Vagina (tissue), 2 donors: ENCODE measurements around the gene FAIM2.

ENCODE experiments used
- CTCF ChIP-seq, 3 experiments: fragments of 450-650 bp in 2 of 3; fragments of 200-600 bp in 1 of 3; sonication (generic) in 1 of 3; IDR thresholded peaks; one replicate each; pipeline ENCODE4 v1.5.1; 2017 to 2019; ENCODE audit warnings: antibody characterized with exemption in 3 of 3, mild to moderate bottlenecking in 2 of 3, moderate library complexity in 2 of 3
- POLR2A ChIP-seq, 2 donors: fragments of 450-650 bp; IDR thresholded peaks; one replicate each; pipeline ENCODE4 v1.6.1; 2017; ENCODE audit warnings: antibody characterized with exemption in 2 of 2, mild to moderate bottlenecking in 2 of 2, moderate library complexity in 2 of 2

- no peak for TF ChIP-seq POLR2A (IDR thresholded peaks at IDR 0.05)
- no peak for TF ChIP-seq CTCF (IDR thresholded peaks at IDR 0.05)
These were observed 82.1 kb downstream of the FAIM2 start for GRCh38 chr12:49821373-49822287.
